Endothelial cell of umbilical vein (primary cell): ENCODE measurements around the gene DPP9. TPM values are rescaled to one million over a fixed set of nuclear protein-coding genes. Genes with fewer than 3 reads are reported as not detected.

Experiments used
- BruUV-seq: library from RNA; stranded (reverse); fragments of 400-500 nt; replicated peaks from 2 replicates; lab custom pipeline; 2021; lab: Mats Ljungman, UMichigan
- CTCF ChIA-PET: fragments of 300-600, 350-600 bp; sonication (Branson Sonifier 250); formaldehyde crosslinking; loops from one replicate; lab custom pipeline; 2021; ENCODE audit warnings: antibody characterized with exemption, inconsistent platforms; lab: Charles Lee
- POLR2A ChIA-PET: fragments of 300-600, 350-600 bp; sonication (Branson Sonifier 250); formaldehyde crosslinking; loops from one replicate; lab custom pipeline; 2021; ENCODE audit warnings: antibody characterized with exemption, inconsistent platforms; lab: Charles Lee
- DNase-seq: peaks from one replicate; pipeline ENCODE4 v3.0.0-alpha.2; 2011; ENCODE audit warnings: low read depth, low spot score
- FAIRE-seq: peaks from 2 replicates; lab custom pipeline; 2011; peaks lifted over from hg19 to GRCh38; lab: Jason Lieb, UNC
- H2AFZ ChIP-seq: 2 replicates; pipeline ENCODE4 v1.6.0; 2012; ENCODE audit warnings: low read depth, low read length, control low read depth, inconsistent platforms
- H3K27ac ChIP-seq: 2 replicates; pipeline ENCODE4 v1.5.1; 2011; ENCODE audit warnings: low read depth, mild to moderate bottlenecking, control low read depth, low read length, moderate library complexity; ENCODE audit not compliant: insufficient read depth
- H3K27me3 ChIP-seq, 2 experiments: 2 replicates each; pipeline versions ENCODE4 v1.6.0 to v1.6.1; 2011; ENCODE audit warnings: low read length in 2 of 2, mixed read lengths in 1 of 2; ENCODE audit not compliant: control insufficient read depth in 2 of 2, insufficient read depth in 2 of 2
- H3K36me3 ChIP-seq, 2 experiments: 2 replicates in 1 of 2; 3 replicates in 1 of 2; pipeline ENCODE4 v1.5.1; 2011; ENCODE audit warnings: low read length in 2 of 2, mild to moderate bottlenecking in 1 of 2, moderate library complexity in 1 of 2; ENCODE audit not compliant: control insufficient read depth in 2 of 2, insufficient read depth in 2 of 2; ENCODE audit errors: extremely low read depth in 1 of 2
- H3K4me1 ChIP-seq: 3 replicates; pipeline ENCODE4 v1.5.1; 2011; ENCODE audit warnings: mild to moderate bottlenecking, low read length; ENCODE audit not compliant: control insufficient read depth, insufficient read depth; ENCODE audit errors: extremely low read depth
- H3K4me2 ChIP-seq: 2 replicates; pipeline ENCODE4 v1.6.1; 2011; ENCODE audit warnings: low read length, control low read depth, mixed read lengths; ENCODE audit not compliant: insufficient read depth
- H3K4me3 ChIP-seq, 3 experiments: fragments of 200-600 bp in 1 of 3; sonication (generic), shearing (Covaris generic) in 1 of 3; replicated peaks in 1 of 3; 2 replicates each; pipeline ENCODE4 v1.5.1; 2011 to 2016; ENCODE audit warnings: control low read depth in 3 of 3, low read length in 3 of 3, mild to moderate bottlenecking in 2 of 3, inconsistent platforms in 1 of 3, low read depth in 1 of 3, moderate library complexity in 1 of 3; ENCODE audit not compliant: insufficient read depth in 1 of 3
- H3K79me2 ChIP-seq: 2 replicates; pipeline ENCODE4 v1.6.0; 2012; ENCODE audit warnings: low read length, inconsistent platforms; ENCODE audit not compliant: control insufficient read depth, insufficient read depth
- H3K9ac ChIP-seq: replicated peaks from 2 replicates; pipeline ENCODE3; 2011; ENCODE audit warnings: low read length, control low read depth; ENCODE audit not compliant: insufficient read depth; ENCODE audit errors: extremely low read depth
- H3K9me1 ChIP-seq: replicated peaks from 3 replicates; pipeline ENCODE4 v1.6.0; 2011; ENCODE audit warnings: mild to moderate bottlenecking, low read length; ENCODE audit not compliant: control insufficient read depth, insufficient read depth; ENCODE audit errors: extremely low read depth
- H3K9me3 ChIP-seq: replicated peaks from 2 replicates; pipeline ENCODE4 v1.5.1; 2012; ENCODE audit warnings: low read length, inconsistent platforms; ENCODE audit not compliant: control insufficient read depth, insufficient read depth
- H4K20me1 ChIP-seq: replicated peaks from 2 replicates; pipeline ENCODE3; 2011; ENCODE audit warnings: mild to moderate bottlenecking, low read length; ENCODE audit not compliant: control insufficient read depth, insufficient read depth; ENCODE audit errors: extremely low read depth
- CTCF ChIP-seq, 2 donors: IDR thresholded peaks; 1 replicate in 1 of 2; 2 replicates in 1 of 2; pipeline ENCODE4 v1.5.1; 2011; ENCODE audit warnings: low read length in 2 of 2, mild to moderate bottlenecking in 2 of 2, moderate library complexity in 2 of 2, control low read depth in 1 of 2, inconsistent platforms in 1 of 2, low read depth in 1 of 2; ENCODE audit not compliant: insufficient read depth in 1 of 2; ENCODE audit errors: extremely low read depth in 1 of 2
- FOS ChIP-seq: IDR thresholded peaks from 2 replicates; pipeline ENCODE4 v1.6.1; 2011; ENCODE audit warnings: mild to moderate bottlenecking, low read length, moderate library complexity, borderline replicate concordance; ENCODE audit not compliant: insufficient read depth
- GATA2 ChIP-seq: IDR thresholded peaks from 2 replicates; pipeline ENCODE4 v1.7.0; 2011; ENCODE audit warnings: low read depth, mild to moderate bottlenecking, moderate library complexity, mixed read lengths, low read length; ENCODE audit not compliant: insufficient read length, insufficient read depth
- JUN ChIP-seq: IDR thresholded peaks from 2 replicates; pipeline ENCODE4 v1.6.1; 2011; ENCODE audit warnings: borderline replicate concordance, low read depth; ENCODE audit not compliant: insufficient read length, insufficient read depth
- MAX ChIP-seq: IDR thresholded peaks from 2 replicates; pipeline ENCODE4 v1.6.1; 2011; ENCODE audit not compliant: insufficient read depth, insufficient read length
- MYC ChIP-seq: IDR thresholded peaks from one replicate; pipeline ENCODE4 v1.6.1; 2011; ENCODE audit warnings: mild to moderate bottlenecking, low read depth, low read length
- POLR2A ChIP-seq: IDR thresholded peaks from 2 replicates; pipeline ENCODE4 v1.6.1; 2012; ENCODE audit warnings: low read depth, mild to moderate bottlenecking, control low read depth, low read length
- POLR2AphosphoS5 ChIP-seq: IDR thresholded peaks from 2 replicates; pipeline ENCODE4 v1.6.1; 2012; ENCODE audit warnings: low read depth, mild to moderate bottlenecking, control low read depth, low read length, moderate library complexity; ENCODE audit not compliant: insufficient read depth
- dilution Hi-C: fragments of 300-500 bp; cut with MboI; formaldehyde crosslinking; loops from one replicate; pipeline ENCODE4 v1.15.0; 2019; ENCODE audit warnings: low sequenced_read_pairs; ENCODE audit not compliant: extremely low pct_ligation_motif_present
- intact Hi-C: fragments of 100-400 bp; cut with micrococcal nuclease; formaldehyde crosslinking; loops from one replicate; pipeline ENCODE4 v1.10.0; 2022
- polyA plus RNA-seq, 4 experiments: library from polyadenylated mRNA; depleted of rRNA in 3 of 4; stranded (reverse) in 3 of 4; unstranded in 1 of 4; fragments of >200 nt; gene quantifications; 2 replicates each; pipeline versions ENCODE4 v1.2.1 to v1.2.3, GENCODE V29; 2011 to 2012; ENCODE audit warnings: missing spikeins in 1 of 4
- total RNA-seq: library from RNA; stranded (reverse); gene quantifications from 2 replicates; pipeline ENCODE4 v1.2.3, GENCODE V29; 2021

The DPP9 gene
- total and polyA plus RNA-seq, 2 donors (not counting 3 experiments of a cell fraction or from before 2014, with no cell fraction given), result 31.5 to 98.0 TPM

DNA sequence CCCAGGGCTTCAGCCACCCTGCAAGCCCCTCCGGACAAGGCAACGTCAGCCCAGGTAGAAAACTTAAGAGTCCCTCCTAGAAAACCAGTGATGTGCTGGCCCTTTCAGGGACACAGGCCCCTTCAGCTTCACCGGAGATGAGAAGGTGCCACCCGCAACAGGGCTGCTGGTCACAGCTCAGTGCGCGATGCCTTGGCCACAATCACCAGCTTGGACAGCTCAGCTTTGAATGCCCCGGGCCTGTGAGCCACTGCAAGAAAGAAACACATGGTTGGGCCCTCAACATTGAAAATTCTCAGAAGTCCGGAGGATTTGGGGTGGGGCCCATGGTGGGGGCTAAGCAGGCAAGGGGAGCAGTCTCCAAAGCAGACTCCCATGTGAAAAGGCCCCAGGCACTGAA is 65.8 kb downstream of the DPP9 start:
- H3K9ac ChIP-seq, result no peak overlapping the region
- intact Hi-C loops (no loop called here), dilution Hi-C loops (no loop called here)
- H3K9me1 ChIP-seq, result no peaks in the 10 kb centered on the region
- TF ChIP-seq MYC (no peak), POLR2A (no peak), GATA2 (no peak), JUN (no peak), CTCF (IDR thresholded peaks at IDR 0.05; ENCODE audit: extremely low read depth in 1 of 2, insufficient read depth in 1 of 2, low read depth in 1 of 2, low read length in 2 of 2) (no peak), FOS (no peak), POLR2AphosphoS5 (no peak), MAX (no peak)
- H3K27me3 ChIP-seq, result no peaks in the 10 kb centered on the region
- CTCF ChIA-PET, result no interaction called here
- no peak overlapping the region for H3K4me3 ChIP-seq
- H3K27ac ChIP-seq, result no peak overlapping the region
- H4K20me1 ChIP-seq, result no peaks in the 10 kb centered on the region
- H3K9me3 ChIP-seq, result no peaks in the 10 kb centered on the region
- peaks cover 7 to 41% of the 10 kb centered on the region in 2 experiments for H3K36me3 ChIP-seq
- FAIRE-seq, result no peak
- no peak overlapping the region for H3K4me2 ChIP-seq
- TSS peak; percentile 65 for BruUV-seq
- no peak for DNase-seq
- POLR2A ChIA-PET, result interaction anchor here (1.2 kb wide), 1 partner anchor 123 kb away, joined by 3 read pairs; the partner anchor contains the start of gene PLIN5
- peaks cover 6% of the 10 kb centered on the region for H3K79me2 ChIP-seq
- H3K4me1 ChIP-seq, result no peaks in the 10 kb centered on the region
- H2AFZ ChIP-seq, result no peak overlapping the region
